Gastroesophageal sphincter (tissue), 3 donors: ENCODE data around the gene LRP11.

Experiments
- CTCF ChIP-seq, 4 experiments: fragments of 200-600 bp in 2 of 4; fragments of 450-650 bp in 2 of 4; sonication (generic) in 1 of 4; IDR thresholded peaks; one replicate each; pipeline ENCODE4 v1.5.1; 2017 to 2019; ENCODE audit warnings: antibody characterized with exemption in 4 of 4, mild to moderate bottlenecking in 2 of 4, moderate library complexity in 2 of 4
- POLR2A ChIP-seq, 2 donors: fragments of 450-650 bp; IDR thresholded peaks; one replicate each; pipeline ENCODE4 v1.6.1; 2017; ENCODE audit warnings: antibody characterized with exemption in 2 of 2, mild to moderate bottlenecking in 2 of 2, moderate library complexity in 1 of 2

- TF ChIP-seq CTCF (IDR thresholded peaks at IDR 0.05) = no peak
- no peak for TF ChIP-seq POLR2A (IDR thresholded peaks at IDR 0.05)
These were observed 11.3 kb downstream of the LRP11 start for GRCh38 chr6:149852881-149853280.
